T-cell (primary cell): ENCODE results near the gene ARHGAP22. TPM values are rescaled to one million over a fixed set of nuclear protein-coding genes. Genes with fewer than 3 reads are reported as not detected.
A peak's percentile ranks its signal among the peaks of the same experiment; 100 is the strongest.

Source experiments
- ATAC-seq, 4 experiments: fragments of 200-7000 bp in 3 of 4; fragments of 150-1000 bp in 1 of 4; cut with Tn5 transposase; replicated peaks in 1 of 4; 1 replicate in 3 of 4; 2 replicates in 1 of 4; pipeline ENCODE4 v1.10.0; 2021; ENCODE audit warnings: moderate library complexity in 3 of 4, mild to moderate bottlenecking in 2 of 4, moderate number of reproducible peaks in 1 of 4
- CTCF ChIA-PET, 2 donors: fragments of 300-600 bp; sonication (Branson Sonifier 250); formaldehyde crosslinking; loops; one replicate each; lab custom pipeline; 2022; ENCODE audit warnings: antibody characterized with exemption in 2 of 2; lab: Charles Lee
- POLR2A ChIA-PET, 2 donors: fragments of 300-600 bp; sonication (Branson Sonifier 250); formaldehyde crosslinking; loops; one replicate each; lab custom pipeline; 2022; ENCODE audit warnings: antibody characterized with exemption in 2 of 2; lab: Charles Lee
- DNase-seq, 35 experiments: peaks; one replicate each; pipeline versions ENCODE4 v3.0.0 to v3.0.0-alpha.2; 2013 to 2023
- H3K27ac ChIP-seq: one replicate; pipeline ENCODE4 v1.5.1; 2013; ENCODE audit warnings: low read length
- H3K27me3 ChIP-seq, 2 experiments: replicated peaks in 1 of 2; 1 replicate in 1 of 2; 2 replicates in 1 of 2; pipeline versions ENCODE4 v1.6.1 to v1.7.0; 2013; ENCODE audit warnings: low read length in 1 of 2, mixed read lengths in 1 of 2; ENCODE audit not compliant: control insufficient read depth in 2 of 2, insufficient read depth in 2 of 2; ENCODE audit errors: extremely low read depth in 1 of 2
- H3K36me3 ChIP-seq, 2 donors: 1 replicate in 1 of 2; 2 replicates in 1 of 2; pipeline versions ENCODE4 v1.6.1 to v1.7.0; 2013; ENCODE audit warnings: low read length in 1 of 2; ENCODE audit not compliant: control insufficient read depth in 2 of 2, insufficient read depth in 1 of 2; ENCODE audit errors: extremely low read depth in 1 of 2
- H3K4me1 ChIP-seq, 2 experiments: 1 replicate in 1 of 2; 2 replicates in 1 of 2; pipeline versions ENCODE4 v1.6.1 to v1.7.0; 2013; ENCODE audit warnings: low read length in 2 of 2, mixed read lengths in 1 of 2; ENCODE audit not compliant: insufficient read depth in 2 of 2, control insufficient read depth in 1 of 2; ENCODE audit errors: extremely low read depth in 1 of 2
- H3K4me3 ChIP-seq, 2 donors: 1 replicate in 1 of 2; 2 replicates in 1 of 2; pipeline versions ENCODE4 v1.5.1 to v1.7.0; 2013; ENCODE audit warnings: mild to moderate bottlenecking in 2 of 2, low read length in 1 of 2, moderate library complexity in 1 of 2; ENCODE audit not compliant: control insufficient read depth in 1 of 2; ENCODE audit errors: extremely low read depth in 1 of 2
- H3K9me3 ChIP-seq: 2 replicates; pipeline ENCODE4 v1.7.0; 2013
- H3K27ac Mint-ChIP-seq, 2 donors: one replicate each; pipeline ENCODE4 v1.8.0; 2020 to 2021; ENCODE audit warnings: mild to moderate bottlenecking in 2 of 2, mixed read lengths in 2 of 2
- H3K27me3 Mint-ChIP-seq, 2 donors: one replicate each; pipeline ENCODE4 v1.8.0; 2021 to 2022; ENCODE audit warnings: mixed read lengths in 2 of 2
- H3K36me3 Mint-ChIP-seq: one replicate; pipeline ENCODE4 v1.8.0; 2021; ENCODE audit warnings: mixed read lengths
- H3K4me1 Mint-ChIP-seq, 3 donors: one replicate each; pipeline ENCODE4 v1.8.0; 2020 to 2022; ENCODE audit warnings: mixed read lengths in 3 of 3, mild to moderate bottlenecking in 1 of 3
- H3K4me3 Mint-ChIP-seq, 3 donors: one replicate each; pipeline ENCODE4 v1.8.0; 2020 to 2022; ENCODE audit warnings: mild to moderate bottlenecking in 3 of 3, mixed read lengths in 3 of 3, moderate library complexity in 3 of 3
- H3K9me3 Mint-ChIP-seq, 3 donors: one replicate each; pipeline ENCODE4 v1.8.0; 2020 to 2022; ENCODE audit warnings: mixed read lengths in 3 of 3
- WGBS: methylation state at CpG from one replicate; pipeline ENCODE4 v1.1.5; 2013; ENCODE audit warnings: missing lambda C conversion rate; ENCODE audit not compliant: insufficient coverage; 5-methylcytosine and 5-hydroxymethylcytosine counted together
- total RNA-seq, 35 experiments: library from RNA in 6 of 35; stranded (reverse) in 6 of 35; fragments of 120-200 nt in 1 of 35; gene quantifications; one replicate each; pipeline versions ENCODE4 v1.2.1 to v1.2.4 and lab custom pipeline; 2013 to 2026

Gene ARHGAP22
- total RNA-seq, 5 donors from 2014 or later (not counting 1 experiment from before 2014, with no cell fraction given), result 0.33 to 2.2 (median 0.60) TPM

- H3K4me1 Mint-ChIP-seq, result peaks cover 9 to 22% (median 17%) of the 10 kb centered on the region in 3 donors
- H3K9me3 ChIP-seq, result no peaks in the 10 kb centered on the region
- no peaks in the 10 kb centered on the region for H3K9me3 Mint-ChIP-seq
- ChIA-PET CTCF (no interaction called here), POLR2A (no interaction called here)
- H3K36me3 ChIP-seq, result no peaks in the 10 kb centered on the region
- peaks cover 6 to 42% of the 10 kb centered on the region in 2 donors for H3K27me3 Mint-ChIP-seq
- H3K27ac ChIP-seq, result no peak overlapping the region
- H3K4me3 ChIP-seq, result no peak overlapping the region
- ATAC-seq, result peak; percentile 13 to 34 (median 18)
- peak in 1 of 35 experiments; percentile 17 for DNase-seq
- peak overlapping the region in 1 of 3 donors; percentile 53 for H3K4me3 Mint-ChIP-seq
- no peak overlapping the region for H3K27ac Mint-ChIP-seq
- peaks cover 0 to 50% of the 10 kb centered on the region in 2 experiments for H3K27me3 ChIP-seq
- no peaks in the 10 kb centered on the region for H3K36me3 Mint-ChIP-seq
- H3K4me1 ChIP-seq, result peaks cover 2 to 6% of the 10 kb centered on the region in 2 experiments
- 51% methylated on average over 12 of the region's 16 CpGs for WGBS
These were observed 111.6 kb downstream of the ARHGAP22 start for GRCh38 chr10:48493083-48493871.

- Mint-ChIP-seq H3K9me3 (no peaks in the 10 kb centered on the region), H3K27me3 (peaks cover 6 to 37% of the 10 kb centered on the region in 2 donors), H3K4me1 (peaks cover 9 to 22% (median 17%) of the 10 kb centered on the region in 3 donors), H3K27ac (no peak overlapping the region), H3K36me3 (no peaks in the 10 kb centered on the region), H3K4me3 (no peak overlapping the region)
- WGBS, result no CpG with 5 or more reads among the region's 2 CpGs
- peaks cover 0 to 40% of the 10 kb centered on the region in 2 experiments for H3K27me3 ChIP-seq
- ChIA-PET CTCF (no interaction called here), POLR2A (no interaction called here)
- no peak for ATAC-seq
- no peaks in the 10 kb centered on the region for H3K36me3 ChIP-seq
- DNase-seq, result no peak
- no peaks in the 10 kb centered on the region for H3K9me3 ChIP-seq
- H3K27ac ChIP-seq, result no peak overlapping the region
- peaks cover 2 to 6% of the 10 kb centered on the region in 2 experiments for H3K4me1 ChIP-seq
- H3K4me3 ChIP-seq, result no peak overlapping the region
These were observed 112.7 kb downstream of the ARHGAP22 start for GRCh38 chr10:48492201-48492600.

- DNase-seq, result no peak
- ChIA-PET CTCF (no interaction called here), POLR2A (no interaction called here)
- Mint-ChIP-seq H3K27me3 (peaks cover 6 to 36% of the 10 kb centered on the region in 2 donors), H3K9me3 (no peaks in the 10 kb centered on the region), H3K36me3 (no peaks in the 10 kb centered on the region), H3K4me3 (no peak overlapping the region), H3K4me1 (peaks cover 9 to 22% (median 17%) of the 10 kb centered on the region in 3 donors), H3K27ac (no peak overlapping the region)
- WGBS, result 100% methylated on average over 3 of the region's 13 CpGs
- H3K4me3 ChIP-seq, result no peak overlapping the region
- no peaks in the 10 kb centered on the region for H3K36me3 ChIP-seq
- no peak overlapping the region for H3K27ac ChIP-seq
- H3K9me3 ChIP-seq, result no peaks in the 10 kb centered on the region
- peaks cover 0 to 35% of the 10 kb centered on the region in 2 experiments for H3K27me3 ChIP-seq
- H3K4me1 ChIP-seq, result peaks cover 2 to 6% of the 10 kb centered on the region in 2 experiments
- no peak for ATAC-seq
These were observed 113.3 kb downstream of the ARHGAP22 start for GRCh38 chr10:48491392-48492139.

- H3K4me3 ChIP-seq, result no peak overlapping the region
- POLR2A ChIA-PET, result no interaction called here
- peaks cover 0 to 34% of the 10 kb centered on the region in 2 experiments for H3K27me3 ChIP-seq
- H3K4me1 ChIP-seq, result peaks cover 2 to 6% of the 10 kb centered on the region in 2 experiments
- H3K4me1 Mint-ChIP-seq, result peaks cover 9 to 22% (median 17%) of the 10 kb centered on the region in 3 donors
- no peaks in the 10 kb centered on the region for H3K36me3 Mint-ChIP-seq
- no peak overlapping the region for H3K27ac Mint-ChIP-seq
- ATAC-seq, result no peak
- no peak for DNase-seq
- 83% methylated on average over 5 of the region's 6 CpGs for WGBS
- H3K9me3 ChIP-seq, result no peaks in the 10 kb centered on the region
- H3K36me3 ChIP-seq, result no peaks in the 10 kb centered on the region
- CTCF ChIA-PET, result no interaction called here
- H3K9me3 Mint-ChIP-seq, result no peaks in the 10 kb centered on the region
- no peak overlapping the region for H3K27ac ChIP-seq
- peaks cover 6 to 36% of the 10 kb centered on the region in 2 donors for H3K27me3 Mint-ChIP-seq
- H3K4me3 Mint-ChIP-seq, result no peak overlapping the region
These were observed 113.9 kb downstream of the ARHGAP22 start for GRCh38 chr10:48490946-48491345.

- POLR2A ChIA-PET, result no interaction called here
- H3K9me3 Mint-ChIP-seq, result no peaks in the 10 kb centered on the region
- H3K4me1 Mint-ChIP-seq, result peaks cover 9 to 22% (median 17%) of the 10 kb centered on the region in 3 donors
- no peaks in the 10 kb centered on the region for H3K36me3 ChIP-seq
- DNase-seq, result no peak
- no peak overlapping the region for H3K27ac ChIP-seq
- peaks cover 0 to 31% of the 10 kb centered on the region in 2 experiments for H3K27me3 ChIP-seq
- peaks cover 6 to 36% of the 10 kb centered on the region in 2 donors for H3K27me3 Mint-ChIP-seq
- no peak overlapping the region for H3K4me3 Mint-ChIP-seq
- no peak for ATAC-seq
- no peak overlapping the region for H3K4me3 ChIP-seq
- H3K9me3 ChIP-seq, result no peaks in the 10 kb centered on the region
- H3K36me3 Mint-ChIP-seq, result no peaks in the 10 kb centered on the region
- CTCF ChIA-PET, result no interaction called here
- H3K27ac Mint-ChIP-seq, result no peak overlapping the region
- peaks cover 2 to 6% of the 10 kb centered on the region in 2 experiments for H3K4me1 ChIP-seq
- WGBS, result 78% methylated on average over 7 of the region's 7 CpGs
These were observed 114.3 kb downstream of the ARHGAP22 start for GRCh38 chr10:48490571-48490940.

- no peak overlapping the region for H3K4me3 Mint-ChIP-seq
- ATAC-seq (no peak), DNase-seq (no peak)
- peaks cover 0 to under 1% of the 10 kb centered on the region in 2 experiments for H3K4me1 ChIP-seq
- no peak overlapping the region for H3K27ac Mint-ChIP-seq
- no peak overlapping the region for H3K27ac ChIP-seq
- H3K9me3 ChIP-seq, result no peaks in the 10 kb centered on the region
- H3K4me1 Mint-ChIP-seq, result peaks cover under 1 to 11% (median 8%) of the 10 kb centered on the region in 3 donors
- H3K36me3 Mint-ChIP-seq, result no peaks in the 10 kb centered on the region
- no peak overlapping the region for H3K4me3 ChIP-seq
- no peaks in the 10 kb centered on the region for H3K9me3 Mint-ChIP-seq
- WGBS, result no CpG with 5 or more reads among the region's 1 CpG
- peaks cover 0 to 23% of the 10 kb centered on the region in 2 experiments for H3K27me3 ChIP-seq
- H3K36me3 ChIP-seq, result no peaks in the 10 kb centered on the region
- ChIA-PET CTCF (no interaction called here), POLR2A (no interaction called here)
- peaks cover 6 to 29% of the 10 kb centered on the region in 2 donors for H3K27me3 Mint-ChIP-seq
These were observed 115.8 kb downstream of the ARHGAP22 start for GRCh38 chr10:48489099-48489498.
